NCI-H526 treated with DMSO at 0.1 percent for 48 hours (cell line): ENCODE results near the gene RNF114.

Source experiments
- DNase-seq: peaks from one replicate; lab custom pipeline; 2025; lab: John Stamatoyannopoulos, UW

RNF114 gene

DNA sequence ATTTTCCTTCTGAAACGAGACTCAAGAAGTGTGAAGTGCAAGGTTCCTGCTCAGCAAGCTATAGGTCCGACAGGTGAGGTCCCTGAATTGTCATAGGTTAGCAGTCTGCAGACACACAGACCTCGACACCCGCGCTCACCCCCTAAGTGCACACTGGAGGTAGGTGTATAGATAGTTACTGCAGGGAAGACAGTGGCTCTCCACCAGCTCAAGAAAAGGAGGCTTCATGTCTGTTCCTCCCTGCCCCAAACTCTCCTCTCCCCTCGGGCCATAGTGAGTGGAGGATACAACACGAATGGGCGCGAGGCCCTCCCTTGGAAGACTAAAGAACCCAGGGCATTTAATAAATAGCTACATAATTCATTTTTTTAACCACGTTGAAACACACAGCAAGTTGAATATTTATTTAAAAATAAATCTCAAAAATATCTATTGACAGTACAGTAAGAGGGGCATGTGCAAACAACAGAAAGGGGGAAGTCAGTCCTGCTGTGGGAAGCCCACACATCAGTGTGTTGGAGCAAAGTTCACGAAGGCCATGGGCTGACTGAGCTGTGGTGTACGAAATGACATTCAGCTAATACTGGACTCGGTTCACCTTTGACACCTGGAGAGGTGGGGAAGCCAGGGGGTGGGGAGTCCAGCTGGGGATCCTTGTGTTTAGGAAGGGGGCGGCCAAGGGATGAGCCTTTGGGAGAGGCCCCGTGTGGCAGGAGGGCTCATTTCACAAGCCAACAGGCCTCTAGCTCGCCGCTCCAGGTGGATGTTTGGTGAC lies 31.6 kb upstream of the RNF114 start:
- DNase-seq = no peak

DNA sequence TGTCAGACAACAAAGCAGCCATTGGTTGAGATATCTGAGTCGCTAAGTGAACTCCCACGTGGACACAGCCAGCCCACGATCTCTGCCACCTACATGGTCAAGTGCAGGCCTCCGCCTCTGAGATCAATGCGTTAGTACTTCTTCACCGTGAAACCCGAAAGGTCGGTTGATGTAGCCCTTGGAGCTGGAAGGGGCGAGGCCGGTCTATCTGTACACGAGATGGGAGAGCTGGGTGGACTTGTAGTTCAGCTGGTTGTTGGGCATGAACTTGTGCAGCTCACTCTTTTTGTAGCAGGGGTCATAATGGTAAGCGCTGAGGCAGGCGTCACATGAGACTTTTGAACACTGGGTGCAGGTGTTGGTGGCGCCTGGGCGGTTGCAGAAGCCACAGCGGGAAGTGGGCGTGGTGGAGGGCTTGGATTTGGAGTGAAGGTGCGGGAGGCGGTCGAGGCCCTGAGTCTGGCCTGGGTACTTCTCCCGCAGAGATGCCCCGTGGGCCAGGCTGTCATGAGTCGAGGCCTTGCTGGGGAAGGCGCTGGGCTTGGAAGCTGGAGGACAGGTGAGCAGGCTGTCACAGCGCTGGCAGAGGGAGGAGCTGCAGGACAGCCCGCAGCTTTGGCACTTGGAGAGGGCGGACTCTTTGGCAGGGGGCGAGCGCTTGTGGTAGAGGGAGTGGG lies 30.6 kb upstream of the RNF114 start:
- no peak for DNase-seq

DNA sequence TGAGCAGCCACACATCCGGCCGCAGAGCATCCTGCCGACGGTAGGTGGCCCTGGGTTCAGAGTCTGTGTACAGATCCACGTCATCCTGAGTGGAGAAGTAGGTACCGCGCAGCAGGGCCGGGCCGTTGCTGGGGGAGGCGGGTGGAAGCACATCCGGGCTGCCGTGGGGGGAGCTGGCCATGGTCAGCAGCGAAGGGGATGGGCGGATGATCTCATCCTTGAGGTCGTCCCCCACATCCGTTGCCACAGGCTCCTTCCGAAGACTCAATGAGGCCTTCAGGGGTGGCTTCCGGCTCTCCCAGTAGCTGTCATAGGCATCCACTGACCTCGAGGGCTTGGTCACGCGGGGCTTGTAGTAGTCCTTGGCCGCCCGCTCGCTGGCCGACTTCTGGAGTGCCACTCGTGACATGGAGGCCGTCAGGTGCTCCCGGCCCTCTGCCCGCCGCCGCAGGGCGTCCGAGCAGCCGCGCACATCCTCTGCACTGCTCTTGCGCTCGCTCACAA lies 30.0 kb upstream of the RNF114 start:
- no peak for DNase-seq

DNA sequence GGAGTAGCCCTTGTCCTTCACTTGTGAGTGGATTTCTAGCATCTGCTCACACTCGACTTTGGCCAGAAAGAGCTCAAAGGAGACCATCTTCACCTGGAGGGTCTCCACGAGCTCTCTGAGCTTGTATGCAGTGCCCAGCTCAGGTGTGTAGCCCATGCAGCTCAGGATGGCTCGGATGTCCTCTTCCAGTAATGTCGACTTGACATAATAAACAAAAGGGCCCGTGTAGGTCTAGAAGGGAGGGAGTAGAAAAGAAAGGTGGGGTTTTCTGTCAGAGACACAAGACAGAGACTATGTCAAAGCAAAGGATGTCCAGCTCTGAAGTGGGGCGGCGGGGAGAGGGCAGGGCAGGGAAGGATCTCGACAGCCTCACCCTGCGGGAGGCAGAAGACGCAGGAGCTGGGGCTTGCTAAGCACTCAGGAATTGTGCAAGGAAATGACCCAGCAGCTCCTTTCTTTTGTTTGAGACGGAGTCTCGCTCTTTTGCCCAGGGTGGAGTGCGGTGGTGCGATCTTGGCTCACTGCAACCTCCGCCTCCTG lies 29.5 kb upstream of the RNF114 start:
- DNase-seq = no peak

DNA sequence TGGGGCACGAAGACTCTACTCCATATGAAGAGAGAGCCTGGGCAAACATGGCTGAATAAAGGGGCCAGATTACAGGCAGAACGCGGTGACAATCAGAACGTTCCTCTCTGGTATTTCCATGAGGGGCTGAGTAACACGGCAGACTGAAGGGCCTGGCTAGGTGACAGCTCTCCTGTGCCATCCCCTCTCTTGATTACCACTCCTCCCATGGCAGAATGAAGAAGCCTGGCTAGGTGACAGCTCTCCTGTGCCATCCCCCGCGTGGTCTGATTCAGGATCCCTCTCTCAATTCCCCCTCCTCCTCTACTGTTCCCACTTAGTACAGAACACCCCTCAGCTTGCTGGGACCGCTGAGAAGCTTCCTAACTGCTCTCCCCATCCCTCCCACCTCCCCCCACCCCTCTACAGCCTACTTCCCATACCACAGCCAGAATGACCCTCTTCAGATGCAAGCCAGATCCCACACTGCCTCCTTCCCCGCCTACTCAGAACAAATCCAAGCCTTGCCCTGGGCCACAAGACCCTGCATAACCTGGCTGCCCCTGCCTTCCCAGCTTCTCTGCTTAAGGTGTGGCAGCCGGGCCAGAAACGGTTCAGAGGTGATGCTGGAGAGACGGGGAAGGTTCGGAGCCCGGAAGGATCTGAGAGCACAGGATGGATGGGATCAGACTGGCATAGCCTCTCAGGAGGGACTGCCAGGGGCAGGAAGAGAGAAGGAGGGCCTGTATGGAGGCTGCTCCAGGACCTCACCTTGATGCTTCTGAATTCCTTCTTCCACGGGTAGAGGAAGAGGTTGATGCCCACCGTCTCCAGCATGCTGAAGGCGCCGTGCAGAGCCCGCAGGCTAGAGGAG lies 28.6 kb upstream of the RNF114 start:
- no peak for DNase-seq

DNA sequence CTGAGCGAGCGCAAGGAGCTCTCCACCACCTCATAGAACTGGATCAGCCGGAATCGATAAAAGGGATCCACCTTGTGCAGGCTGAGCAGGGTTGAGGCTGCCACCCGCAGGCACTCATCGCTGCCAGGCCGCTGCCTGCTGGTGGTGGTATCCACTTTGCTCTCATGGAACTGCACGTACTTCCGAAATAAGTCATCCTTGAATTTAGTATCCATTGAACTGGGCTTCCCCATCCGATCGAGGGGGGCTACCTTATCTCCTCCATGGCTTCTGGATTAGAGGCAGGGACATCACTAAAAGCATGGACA lies 28.0 kb upstream of the RNF114 start:
- no peak for DNase-seq

DNA sequence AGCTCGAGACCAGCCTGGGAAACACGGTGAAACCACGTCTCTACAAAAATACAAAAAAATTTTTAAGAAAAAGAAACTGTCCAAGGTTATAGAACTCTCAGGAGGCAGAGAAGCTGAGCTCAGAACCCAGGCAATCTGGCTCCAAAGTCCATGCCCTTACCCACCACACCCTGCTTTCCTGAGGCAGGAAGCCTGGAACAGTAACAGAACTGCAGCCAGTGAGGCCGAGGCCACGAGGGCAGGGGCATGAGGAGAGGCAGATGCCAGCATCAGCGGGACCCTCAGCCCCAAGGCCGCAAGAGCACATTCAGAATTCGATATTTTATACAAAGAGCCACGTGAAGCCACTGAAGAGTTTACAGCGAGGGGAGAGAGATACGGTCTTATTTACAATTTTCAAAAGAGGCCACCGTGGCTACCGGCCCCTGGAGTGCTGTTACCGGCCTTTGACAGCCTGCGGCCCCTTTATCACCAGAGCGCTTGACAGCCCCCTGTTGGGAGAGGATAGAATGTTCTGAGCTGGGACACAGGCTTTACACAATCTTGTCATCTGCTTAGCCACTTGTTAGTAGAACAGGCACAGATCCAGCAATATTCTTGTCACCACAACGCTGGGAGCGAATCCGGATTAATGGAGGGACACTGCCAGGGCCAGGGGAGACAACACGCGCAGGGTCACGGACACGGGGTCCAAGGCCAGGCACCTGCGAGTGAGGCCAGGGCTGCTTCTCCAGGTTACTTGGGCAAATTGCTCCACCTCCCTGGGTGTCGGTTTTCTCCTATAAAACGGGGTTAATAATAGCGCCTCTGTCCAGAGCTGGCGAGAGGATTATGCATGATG lies 26.5 kb upstream of the RNF114 start:
- DNase-seq = no peak

DNA sequence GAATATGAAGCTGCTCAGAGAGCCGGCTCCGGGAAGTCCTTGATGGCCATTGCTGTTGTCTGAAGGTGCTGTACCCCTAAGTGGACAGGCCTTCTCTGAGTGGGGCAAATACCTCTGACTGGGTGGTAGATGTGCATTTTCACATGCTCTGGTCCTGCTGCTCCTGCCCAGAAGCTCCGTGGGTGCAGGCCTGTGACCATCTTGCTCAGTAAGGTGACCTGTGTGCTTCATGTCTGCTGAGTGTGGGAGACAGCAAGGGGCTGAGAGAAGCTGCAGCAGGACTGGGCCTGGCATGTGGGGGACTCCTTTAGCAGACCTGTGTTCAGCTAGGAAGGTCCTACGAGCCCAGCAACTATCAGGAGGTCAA lies 25.9 kb upstream of the RNF114 start:
- DNase-seq = no peak

DNA sequence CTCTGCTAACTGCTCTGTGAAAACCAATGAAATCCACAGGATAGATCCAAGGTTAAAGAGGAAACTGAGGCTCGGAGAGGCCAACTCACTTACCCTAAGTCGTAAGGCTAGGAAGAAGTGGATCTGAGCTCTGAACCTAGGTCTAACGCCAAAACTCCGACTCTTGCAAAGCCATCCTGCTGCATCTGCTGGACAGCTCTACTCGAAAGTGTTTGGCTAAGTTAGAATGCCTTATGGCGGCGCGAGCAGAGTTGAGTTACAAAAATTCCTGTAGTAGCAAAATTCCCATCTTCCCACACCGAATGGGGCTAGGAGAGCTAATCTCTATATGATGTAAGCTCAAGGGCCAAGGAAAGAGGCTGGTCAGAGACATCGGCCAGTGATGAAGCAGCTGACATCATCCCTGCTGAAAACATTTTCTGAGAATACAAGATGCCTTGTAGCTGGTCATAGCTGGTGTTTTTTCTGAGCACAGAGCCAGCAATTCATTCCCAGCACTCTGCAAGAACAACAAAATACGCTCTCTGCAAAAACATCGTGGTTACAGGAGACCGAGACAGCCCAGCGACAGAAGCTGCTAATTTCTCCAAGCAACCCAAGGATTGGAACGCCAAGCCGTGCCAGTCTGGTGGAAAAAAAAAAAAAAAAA lies 22.7 kb upstream of the RNF114 start:
- DNase-seq = no peak

DNA sequence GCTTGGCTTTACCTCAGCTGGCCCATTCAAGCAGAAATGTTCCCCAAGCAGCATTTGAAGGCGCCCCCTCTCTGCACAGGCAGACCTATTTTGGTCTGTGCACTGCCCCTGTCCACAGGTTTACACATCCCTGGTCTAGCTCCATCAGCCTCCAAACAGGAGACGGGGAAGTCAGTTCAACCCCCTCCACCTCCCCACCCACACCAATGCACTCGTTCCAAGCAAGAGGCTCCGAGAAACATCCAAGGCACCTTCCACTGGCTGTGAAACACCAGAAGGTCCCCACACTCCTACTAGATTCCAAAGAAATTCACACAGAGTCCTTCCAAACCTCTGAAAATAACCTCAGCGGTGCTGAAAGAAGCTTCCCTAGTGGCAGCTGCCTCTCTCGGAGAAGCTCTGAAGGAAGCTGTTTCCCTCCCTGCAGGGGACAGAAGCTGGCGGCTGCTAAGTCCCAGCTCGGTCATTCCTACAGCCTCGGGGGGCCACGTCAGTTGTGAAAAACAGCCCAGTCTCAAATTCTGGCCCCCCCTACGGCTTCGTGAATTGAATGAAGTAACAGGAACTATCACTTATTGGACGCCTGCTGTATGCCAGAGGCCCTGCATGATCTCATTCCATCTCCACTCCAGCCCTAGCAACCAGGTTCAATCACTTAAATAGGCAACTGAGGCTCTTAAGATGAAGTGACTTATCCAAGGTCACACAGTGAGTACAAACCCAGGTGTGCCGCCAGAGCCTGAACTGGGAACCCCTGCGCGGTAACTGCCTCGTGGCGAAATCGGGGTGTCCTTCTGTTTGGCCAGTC lies 21.7 kb upstream of the RNF114 start:
- DNase-seq = no peak

DNA sequence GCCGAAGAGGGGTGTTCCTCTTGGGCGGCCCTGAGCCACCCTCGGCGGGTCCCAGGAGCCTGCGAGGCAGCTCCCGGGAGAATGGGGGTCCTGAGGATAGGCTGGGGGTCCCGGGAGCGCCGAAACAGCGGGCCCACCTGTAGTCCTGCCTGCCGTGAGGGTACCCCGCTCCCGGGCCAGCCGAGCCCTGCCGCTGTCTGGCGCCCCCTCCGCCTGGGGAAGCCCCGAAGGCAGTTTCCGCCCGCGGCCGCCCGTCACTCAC lies 21.1 kb upstream of the RNF114 start:
- DNase-seq = no peak

DNA sequence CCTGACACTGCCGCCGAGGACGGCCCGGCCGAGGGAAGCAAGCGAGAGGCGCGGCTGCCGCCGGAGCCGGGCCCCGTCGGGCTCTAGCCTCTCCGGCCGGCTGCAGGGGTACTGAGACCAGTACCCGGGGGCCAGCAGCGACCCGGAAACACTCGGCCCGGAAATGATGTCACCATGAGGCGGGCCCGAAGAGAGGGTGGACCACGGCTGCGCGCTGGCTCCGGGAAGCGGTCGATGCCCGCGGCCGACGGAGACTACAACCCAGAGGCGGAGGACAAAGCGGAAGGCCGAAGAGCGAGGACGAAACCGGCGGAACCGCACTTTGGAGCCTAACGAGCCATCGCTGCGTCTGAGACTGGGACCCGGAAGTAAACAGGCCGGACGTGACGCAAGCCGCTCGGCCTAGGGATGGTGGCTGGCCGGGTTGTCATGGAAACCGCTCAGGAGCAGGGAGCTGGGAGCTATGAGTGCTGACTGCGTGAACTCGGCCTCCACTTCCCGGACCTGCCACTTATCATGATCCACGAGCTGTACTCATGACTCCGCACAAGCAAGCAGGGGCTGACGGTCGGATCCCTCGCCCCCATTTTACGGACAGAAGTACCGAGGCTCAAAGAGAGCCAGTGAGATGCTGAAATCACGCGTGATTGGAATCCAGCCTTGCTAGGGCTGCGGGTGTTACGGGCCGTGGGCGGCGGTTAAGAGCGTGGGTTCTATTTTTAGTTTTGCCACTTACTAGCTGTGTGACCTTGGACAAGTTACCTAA lies 20.6 kb upstream of the RNF114 start, which contains the start of gene SPATA2:
Gene SPATA2, minus strand, starts transcription at position 150 of the 766 bp plus-strand sequence. CDS start 7,039 bp downstream, outside the sequence.
- DNase-seq = peak; percentile 88

DNA sequence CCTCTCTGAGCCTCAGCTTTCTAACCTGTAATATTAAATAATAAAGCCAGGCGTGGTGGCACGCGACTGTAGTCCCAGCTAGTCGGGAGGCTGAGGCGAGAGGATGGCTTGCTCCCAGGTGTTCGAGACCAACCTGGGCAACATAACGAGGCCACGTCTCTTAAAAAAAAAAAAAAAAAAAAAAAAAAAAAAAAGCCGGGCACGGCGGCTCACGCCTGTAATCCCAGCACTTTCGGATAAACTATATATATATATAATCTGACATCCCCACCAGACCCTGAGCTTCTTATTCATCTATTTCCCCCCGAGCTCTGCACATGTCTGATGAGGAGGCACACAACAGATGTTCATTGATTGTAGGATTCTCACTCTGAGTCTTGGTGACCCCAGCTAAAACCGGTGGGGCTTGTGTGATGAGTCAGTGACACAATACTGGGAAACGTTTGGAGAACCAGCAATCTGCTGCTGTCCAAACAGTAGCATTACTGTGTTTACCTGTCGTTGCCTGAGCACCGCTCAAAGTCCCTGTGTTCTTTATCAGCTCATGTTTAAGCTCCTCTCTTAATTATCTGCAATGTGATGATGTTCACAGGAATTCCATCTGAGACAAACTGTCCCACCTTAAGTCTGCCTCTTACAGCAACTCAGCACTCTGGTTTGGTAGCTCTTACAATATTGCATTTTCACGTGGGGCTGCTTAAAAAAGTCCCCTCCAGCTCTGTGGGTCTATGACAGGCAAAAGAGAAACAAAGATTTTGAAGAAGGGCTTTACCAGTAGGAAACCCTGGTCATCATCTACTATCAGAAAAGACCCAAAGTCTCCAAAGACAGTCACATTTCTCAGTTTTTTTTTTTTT lies 19.8 kb upstream of the RNF114 start:
- DNase-seq = no peak

DNA sequence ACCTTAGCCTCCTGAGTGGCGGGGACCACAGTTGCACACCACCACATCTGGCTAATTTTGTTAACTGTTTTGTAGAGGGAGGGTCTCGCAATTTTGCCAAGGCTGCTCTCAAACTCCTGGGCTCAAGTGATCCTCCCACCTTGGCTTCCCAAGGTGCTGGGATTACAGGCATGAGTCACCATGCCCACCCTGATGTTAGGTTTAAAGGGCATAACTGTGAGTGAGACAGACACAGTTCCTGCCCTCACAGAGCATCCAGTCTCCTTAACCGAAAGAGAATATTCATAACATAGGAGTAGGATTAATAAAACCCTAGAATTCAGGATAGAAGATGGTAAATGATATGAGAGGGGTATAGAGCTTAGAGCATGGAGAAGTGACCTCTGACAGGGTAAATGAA lies 17.8 kb upstream of the RNF114 start:
- DNase-seq = no peak

DNA sequence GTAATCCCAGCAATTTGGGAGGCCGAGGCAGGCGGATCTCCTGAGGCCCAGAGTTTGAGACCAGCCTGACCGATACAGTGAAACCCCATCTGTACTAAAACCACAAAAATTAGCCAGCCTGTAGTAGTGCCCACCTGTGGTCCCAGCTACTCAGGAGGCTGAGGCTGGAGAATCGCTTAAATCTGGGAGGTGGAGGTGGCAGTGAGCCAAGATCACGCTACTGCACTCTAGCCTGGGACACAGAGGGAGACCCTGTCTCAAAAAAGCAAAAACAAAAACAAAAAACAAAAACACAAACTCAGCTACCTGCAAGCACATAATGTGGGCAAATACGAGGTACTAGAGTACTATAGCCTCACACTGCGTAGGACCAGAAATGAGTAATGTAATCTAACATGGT lies 17.2 kb upstream of the RNF114 start:
- no peak for DNase-seq

DNA sequence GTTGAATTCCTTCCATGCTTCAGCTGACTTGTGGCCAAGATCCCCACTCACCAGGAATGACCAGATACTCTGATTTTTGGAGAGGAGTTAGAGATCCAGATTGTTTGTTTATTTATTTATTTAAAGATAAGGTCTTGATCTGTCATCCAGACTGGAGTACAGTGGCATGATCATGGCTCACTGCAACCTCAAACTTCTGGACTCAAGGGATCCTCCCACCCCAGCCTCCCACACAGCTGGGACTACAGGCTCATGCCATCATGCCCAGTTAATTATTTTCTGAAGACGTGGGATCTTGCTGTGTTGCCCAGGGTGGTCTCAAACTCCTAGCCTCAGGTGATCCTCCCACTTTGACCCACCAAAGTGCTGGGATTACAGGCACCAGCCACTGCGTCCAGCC lies 16.7 kb upstream of the RNF114 start:
- DNase-seq = no peak

DNA sequence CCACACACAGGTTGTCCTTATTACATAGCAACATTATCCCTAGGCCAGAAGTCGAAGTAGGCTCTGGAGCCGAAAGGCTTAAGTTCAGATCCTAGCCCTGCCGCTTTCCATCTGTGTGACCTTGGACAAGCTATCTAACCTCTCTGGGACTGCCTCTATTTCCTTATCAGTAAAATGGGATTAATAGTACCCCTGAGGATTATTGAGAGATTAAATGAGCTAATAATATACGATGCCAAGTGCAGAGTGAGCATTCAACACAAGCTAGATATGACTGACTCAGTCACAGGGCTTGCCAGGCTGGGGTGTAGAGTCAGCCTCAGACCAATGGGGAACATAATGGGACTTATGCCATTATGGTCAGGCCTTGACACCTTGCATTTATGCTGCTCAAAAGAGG lies 11.9 kb upstream of the RNF114 start:
- no peak for DNase-seq

DNA sequence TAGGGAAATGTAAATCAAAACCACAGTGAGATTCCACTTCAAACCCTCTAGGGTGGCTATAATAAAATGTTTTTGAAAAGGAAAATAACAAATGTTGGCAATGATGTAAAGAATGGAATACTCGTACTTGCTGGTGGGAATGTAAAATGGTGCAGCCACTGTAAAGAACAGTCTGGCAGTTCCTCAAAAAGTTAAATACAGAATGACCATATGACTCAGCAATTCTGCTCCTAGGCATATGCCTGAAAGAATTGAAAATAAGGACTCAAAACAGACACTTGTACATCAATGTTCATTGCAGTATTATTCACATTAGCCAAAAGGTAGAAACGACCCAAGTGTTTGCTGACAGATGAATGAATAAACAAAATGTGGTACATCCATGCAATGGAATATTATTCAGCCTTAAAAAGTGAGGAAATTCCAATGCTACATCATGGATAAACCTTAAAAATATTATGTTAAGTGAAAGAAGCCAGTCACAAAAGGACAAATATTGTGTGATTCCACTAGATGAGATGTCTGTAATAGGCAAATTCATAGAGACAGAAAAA lies 10.2 kb upstream of the RNF114 start:
- no peak for DNase-seq
